Testis (tissue), 2 donors: ENCODE results near the gene APLNR.

Experiments
- CTCF ChIP-seq, 3 experiments: fragments of 450-650 bp in 2 of 3; fragments of 200-600 bp in 1 of 3; sonication (generic) in 1 of 3; IDR thresholded peaks; one replicate each; pipeline ENCODE4 v1.5.1; 2016 to 2019; ENCODE audit warnings: antibody characterized with exemption in 3 of 3, mild to moderate bottlenecking in 2 of 3, moderate library complexity in 1 of 3
- POLR2A ChIP-seq: fragments of 450-650 bp; IDR thresholded peaks from one replicate; pipeline ENCODE4 v1.6.1; 2017; ENCODE audit warnings: antibody characterized with exemption, mild to moderate bottlenecking, moderate library complexity

GRCh38 chr11:57219021-57219627 lies 17.9 kb downstream of the APLNR start:
- TF ChIP-seq POLR2A (no peak), CTCF (IDR thresholded peaks at IDR 0.05) (no peak)
